K562 (cell line): ENCODE results near the gene USP37. TPM values are rescaled to one million over a fixed set of nuclear protein-coding genes. Genes with fewer than 3 reads are reported as not detected.

Experiments used
- E4F1 ChIP-seq: fragments of 250-450 bp; sonication (Bioruptor Pico); IDR thresholded peaks from 2 replicates; pipeline ENCODE4 v1.5.0; 2021; ENCODE audit warnings: mild to moderate bottlenecking, borderline replicate concordance
- ERF ChIP-seq: fragments of 450-650 bp; formaldehyde crosslinking; IDR thresholded peaks from 2 replicates; pipeline ENCODE4 v1.4.0; 2020; ENCODE audit warnings: mild to moderate bottlenecking, mixed read lengths
- POLR2G ChIP-seq: fragments of 200-400 bp; formaldehyde crosslinking; IDR thresholded peaks from 2 replicates; pipeline ENCODE4 v1.6.1; 2017; ENCODE audit warnings: low read depth, mild to moderate bottlenecking, antibody characterized with exemption, low read length, moderate library complexity
- PPARD ChIP-seq: fragments of 250-450 bp; sonication (Bioruptor Pico); IDR thresholded peaks from 2 replicates; pipeline ENCODE4 v1.8.0; 2022; ENCODE audit warnings: inconsistent platforms, mild to moderate bottlenecking, moderate library complexity
- RBBP5 ChIP-seq: fragments of 200-600 bp; sonication (generic); IDR thresholded peaks from 2 replicates; pipeline ENCODE4 v1.6.1; 2012; ENCODE audit warnings: borderline replicate concordance, mild to moderate bottlenecking, low read length, control low read depth, inconsistent platforms; ENCODE audit not compliant: insufficient read depth, poor library complexity, severe bottlenecking
- RREB1 ChIP-seq: fragments of 250-450 bp; sonication (Bioruptor Pico); IDR thresholded peaks from 2 replicates; pipeline ENCODE4 v1.4.0; 2020
- SIX5 ChIP-seq, 2 experiments: IDR thresholded peaks; 2 replicates each; pipeline ENCODE4 v1.6.1; 2011; ENCODE audit warnings: low read length in 2 of 2, borderline replicate concordance in 1 of 2, low read depth in 1 of 2, mild to moderate bottlenecking in 1 of 2, moderate library complexity in 1 of 2; ENCODE audit not compliant: insufficient read depth in 1 of 2
- ZNF707 ChIP-seq: fragments of 250-450 bp; sonication (Bioruptor Pico); conservative IDR thresholded peaks from 2 replicates; pipeline ENCODE4 v1.8.0; 2022; ENCODE audit warnings: inconsistent platforms, mild to moderate bottlenecking, moderate library complexity
- polyA plus RNA-seq, 8 experiments: library from polyadenylated mRNA; depleted of rRNA in 4 of 8; stranded (reverse) in 5 of 8; unstranded in 3 of 8; fragments of >200 nt; fragmentation: Nextera tagmentation in 2 of 8; fragmentation: Illumina TruSeq in 1 of 8; extraction: Ambion mirVana in 2 of 8; extraction: Trizol in 1 of 8; gene quantifications; 2 replicates each; pipeline versions ENCODE4 v1.2.1 to v1.2.3, GENCODE V29; 2011 to 2014; ENCODE audit warnings: inconsistent platforms in 1 of 8, missing spikeins in 1 of 8
- total RNA-seq, 7 experiments: library from RNA; depleted of rRNA in 6 of 7; stranded (reverse); fragments of >200 nt in 6 of 7; fragmentation: Illumina TruSeq in 2 of 7; extraction: Trizol in 2 of 7; gene quantifications; 2 replicates each; pipeline versions ENCODE4 v1.2.1 to v1.2.3, GENCODE V29; 2011 to 2021; ENCODE audit warnings: low replicate concordance in 1 of 7
- TF ChIP-seq, protein P1 (sequence below): sonication (generic); formaldehyde crosslinking; IDR thresholded peaks from 2 replicates; pipeline ENCODE4 v1.8.0; 2023; ENCODE audit warnings: missing genetic modification reagents, mild to moderate bottlenecking, borderline replicate concordance

Gene USP37
- total and polyA plus RNA-seq, 9 of the 15 experiments (the other 6 are each of a cell fraction or from before 2014, with no cell fraction given), result 2.0 to 14.2 (median 8.5) TPM

- TF ChIP-seq E4F1 (CRISPR knock-in tag), result no peak
- no peak for TF ChIP-seq ZNF707 (CRISPR knock-in tag)
- no peak for TF ChIP-seq SIX5 (IDR thresholded peaks at IDR 0.05; ENCODE audit: borderline replicate concordance in 1 of 2, insufficient read depth in 1 of 2, low read depth in 1 of 2, low read length in 2 of 2)
- no peak for TF ChIP-seq PPARD (CRISPR knock-in tag)
- peak; percentile 88 for TF ChIP-seq POLR2G
- TF ChIP-seq, protein P1, sequence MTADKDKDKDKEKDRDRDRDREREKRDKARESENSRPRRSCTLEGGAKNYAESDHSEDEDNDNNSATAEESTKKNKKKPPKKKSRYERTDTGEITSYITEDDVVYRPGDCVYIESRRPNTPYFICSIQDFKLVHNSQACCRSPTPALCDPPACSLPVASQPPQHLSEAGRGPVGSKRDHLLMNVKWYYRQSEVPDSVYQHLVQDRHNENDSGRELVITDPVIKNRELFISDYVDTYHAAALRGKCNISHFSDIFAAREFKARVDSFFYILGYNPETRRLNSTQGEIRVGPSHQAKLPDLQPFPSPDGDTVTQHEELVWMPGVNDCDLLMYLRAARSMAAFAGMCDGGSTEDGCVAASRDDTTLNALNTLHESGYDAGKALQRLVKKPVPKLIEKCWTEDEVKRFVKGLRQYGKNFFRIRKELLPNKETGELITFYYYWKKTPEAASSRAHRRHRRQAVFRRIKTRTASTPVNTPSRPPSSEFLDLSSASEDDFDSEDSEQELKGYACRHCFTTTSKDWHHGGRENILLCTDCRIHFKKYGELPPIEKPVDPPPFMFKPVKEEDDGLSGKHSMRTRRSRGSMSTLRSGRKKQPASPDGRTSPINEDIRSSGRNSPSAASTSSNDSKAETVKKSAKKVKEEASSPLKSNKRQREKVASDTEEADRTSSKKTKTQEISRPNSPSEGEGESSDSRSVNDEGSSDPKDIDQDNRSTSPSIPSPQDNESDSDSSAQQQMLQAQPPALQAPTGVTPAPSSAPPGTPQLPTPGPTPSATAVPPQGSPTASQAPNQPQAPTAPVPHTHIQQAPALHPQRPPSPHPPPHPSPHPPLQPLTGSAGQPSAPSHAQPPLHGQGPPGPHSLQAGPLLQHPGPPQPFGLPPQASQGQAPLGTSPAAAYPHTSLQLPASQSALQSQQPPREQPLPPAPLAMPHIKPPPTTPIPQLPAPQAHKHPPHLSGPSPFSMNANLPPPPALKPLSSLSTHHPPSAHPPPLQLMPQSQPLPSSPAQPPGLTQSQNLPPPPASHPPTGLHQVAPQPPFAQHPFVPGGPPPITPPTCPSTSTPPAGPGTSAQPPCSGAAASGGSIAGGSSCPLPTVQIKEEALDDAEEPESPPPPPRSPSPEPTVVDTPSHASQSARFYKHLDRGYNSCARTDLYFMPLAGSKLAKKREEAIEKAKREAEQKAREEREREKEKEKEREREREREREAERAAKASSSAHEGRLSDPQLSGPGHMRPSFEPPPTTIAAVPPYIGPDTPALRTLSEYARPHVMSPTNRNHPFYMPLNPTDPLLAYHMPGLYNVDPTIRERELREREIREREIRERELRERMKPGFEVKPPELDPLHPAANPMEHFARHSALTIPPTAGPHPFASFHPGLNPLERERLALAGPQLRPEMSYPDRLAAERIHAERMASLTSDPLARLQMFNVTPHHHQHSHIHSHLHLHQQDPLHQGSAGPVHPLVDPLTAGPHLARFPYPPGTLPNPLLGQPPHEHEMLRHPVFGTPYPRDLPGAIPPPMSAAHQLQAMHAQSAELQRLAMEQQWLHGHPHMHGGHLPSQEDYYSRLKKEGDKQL (CRISPR knock-in tag), result no peak
- TF ChIP-seq ERF (CRISPR knock-in tag), result peak; percentile 84; the same call in 1 of the 2 replicates
- TF ChIP-seq RBBP5, result no peak
- TF ChIP-seq RREB1, result peak; percentile 81; the same call in 1 of the 2 replicates
These were observed 161.8 kb downstream of the USP37 start (continued) for GRCh38 chr2:218406209-218406948.
